GM18907 (cell line): Measurements from ENCODE around the gene NAB2.
"Not testable (repeated sequence)": the region's sequence is repeated elsewhere in the genome, so short reads cannot be mapped to it uniquely, and the experiment has no call there.

ENCODE experiments used
- ATAC-seq: cut with Tn5 transposase; IDR thresholded peaks from one replicate; pipeline ENCODE4 v1.9.1; 2021; ENCODE audit warnings: mild to moderate bottlenecking, moderate library complexity; ENCODE audit not compliant: unreplicated experiment

NAB2 gene

GRCh38 chr12:57066245-57066644 lies 22.7 kb upstream of the NAB2 start:
- no peak for ATAC-seq

DNA sequence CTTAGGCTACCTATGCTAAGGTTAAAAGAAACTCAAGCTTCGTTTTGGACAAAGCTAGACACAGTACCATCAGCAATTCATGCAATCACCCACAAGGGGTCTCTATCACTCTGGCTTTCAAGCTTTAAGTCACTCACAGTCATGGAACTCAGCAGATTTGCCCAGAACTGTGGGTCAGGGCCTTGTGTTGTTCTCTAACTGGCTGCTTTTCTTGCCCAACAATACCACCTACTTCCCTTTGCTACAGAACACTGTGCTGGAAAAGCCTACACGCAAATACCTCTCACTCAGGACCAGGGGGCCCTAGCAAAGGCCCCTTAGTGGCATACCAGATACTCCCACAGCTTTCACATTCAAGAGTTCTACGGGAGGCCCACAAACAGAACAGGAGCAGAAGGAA lies 19.4 kb upstream of the NAB2 start:
- peak; percentile 72 for ATAC-seq

DNA sequence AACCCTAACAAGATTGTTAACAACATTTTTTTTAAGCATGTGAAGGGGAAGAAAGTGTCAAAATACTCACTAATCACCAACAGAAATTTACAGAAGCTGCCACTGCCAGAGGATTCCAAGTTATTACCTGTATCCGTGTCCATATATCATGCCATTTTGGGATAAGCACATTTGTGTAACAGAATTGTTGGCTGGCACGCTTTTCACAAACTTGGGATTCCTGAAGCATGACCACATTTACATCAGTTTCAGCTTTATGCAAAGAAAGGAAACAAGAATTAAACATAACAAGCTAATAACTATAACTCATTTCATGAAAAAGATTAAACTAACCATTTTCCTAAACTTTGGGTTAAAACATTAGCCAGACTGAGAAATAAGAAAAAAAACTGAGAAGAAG lies 16.3 kb upstream of the NAB2 start:
- no peak for ATAC-seq

GRCh38 chr12:57073566-57074450 lies 15.1 kb upstream of the NAB2 start:
- not testable (repeated sequence) for ATAC-seq

DNA sequence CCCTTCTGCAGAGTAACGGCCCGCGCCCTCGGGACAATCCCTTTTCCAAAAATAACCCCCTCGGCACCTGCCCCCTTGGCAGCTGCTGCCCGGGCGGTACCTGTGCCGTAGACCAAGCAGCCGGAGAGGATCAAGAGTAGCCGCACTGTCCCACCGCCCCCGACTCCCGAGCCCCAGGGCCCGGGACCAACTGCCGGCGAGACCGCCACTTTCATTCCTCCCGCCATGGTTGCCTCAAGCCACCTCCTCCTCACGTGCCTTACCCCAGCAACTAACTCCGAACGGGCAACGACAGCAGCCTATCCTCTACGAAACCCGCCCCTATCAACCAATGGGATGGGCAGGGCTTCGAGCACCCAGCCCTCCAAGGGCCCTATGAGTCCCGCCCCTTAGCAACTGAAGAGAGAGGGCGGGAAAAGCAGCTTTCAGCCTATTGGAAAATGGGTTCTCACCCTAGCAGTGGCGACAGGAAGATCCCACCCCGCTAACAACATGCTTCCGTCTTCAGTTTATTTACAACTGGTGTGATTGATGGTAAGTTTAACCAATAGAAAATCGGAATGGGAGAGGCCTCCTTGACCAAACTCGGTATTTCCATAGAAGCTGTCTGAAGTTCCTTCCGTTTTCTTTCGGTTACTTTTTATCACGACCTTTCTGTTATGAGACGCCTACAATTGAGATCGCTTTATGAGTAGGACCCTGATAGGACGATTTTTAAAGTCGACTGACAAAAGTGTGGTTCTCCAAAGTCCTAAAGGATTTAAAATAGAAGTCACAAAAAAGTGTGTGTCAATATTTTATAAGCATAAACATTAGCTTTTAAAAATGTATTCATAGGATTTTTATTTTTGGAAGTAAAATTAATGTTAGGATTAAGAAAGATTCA lies 10.2 kb upstream of the NAB2 start, which contains the start of gene NEMP1:
TSS of gene NEMP1 (minus strand) at position 273 of the 886 bp plus-strand sequence. CDS start at position 227, 46 bp downstream.
- peak; percentile 94 for ATAC-seq

DNA sequence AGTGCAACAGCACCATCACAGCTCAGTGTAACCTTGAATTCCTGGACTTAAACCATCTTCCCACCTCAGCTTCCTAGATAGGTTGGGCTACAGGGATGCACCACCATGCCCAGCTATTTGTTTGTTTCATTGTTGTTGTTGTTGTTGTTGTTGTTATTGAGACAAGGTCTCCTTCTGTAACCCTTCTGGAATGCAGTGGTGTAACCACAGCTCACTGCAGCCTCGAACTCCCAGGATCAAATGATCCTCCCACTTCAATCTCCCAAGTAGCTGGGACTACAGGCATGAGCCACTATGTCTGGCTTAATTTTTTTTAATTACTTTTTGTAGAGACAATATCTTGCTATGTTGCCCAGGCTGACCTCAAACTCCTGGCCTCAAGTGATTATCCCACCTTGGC lies 9.1 kb upstream of the NAB2 start:
- ATAC-seq, result no peak

GRCh38 chr12:57080855-57081254 lies 8.1 kb upstream of the NAB2 start:
- ATAC-seq, result no peak

GRCh38 chr12:57085999-57086492 lies 2.9 kb upstream of the NAB2 start:
- no peak for ATAC-seq

DNA sequence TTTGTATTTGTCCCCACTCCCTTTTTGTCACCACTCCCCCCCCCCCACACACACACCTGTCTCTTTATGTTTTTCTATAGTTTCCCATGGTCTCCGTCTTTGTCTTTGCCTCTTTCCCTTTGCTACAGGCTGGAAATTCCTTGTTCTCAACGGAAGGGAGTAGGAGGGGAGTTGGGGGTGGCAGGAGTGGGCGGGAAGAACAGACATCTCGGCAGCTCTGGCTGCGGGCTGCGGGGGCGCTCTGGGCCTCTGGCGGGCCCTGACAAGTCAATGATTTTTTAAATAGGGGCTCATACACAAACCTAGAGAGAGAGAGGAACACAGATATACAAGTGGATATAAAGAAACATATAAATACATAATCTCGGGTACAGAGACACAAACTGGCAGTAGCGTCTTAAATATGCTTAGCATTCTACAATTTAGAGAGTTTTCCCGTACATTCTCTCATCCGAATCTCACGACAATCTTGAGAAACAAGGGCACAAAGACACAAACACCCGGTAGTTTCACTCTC lies 2.4 kb upstream of the NAB2 start:
- no peak for ATAC-seq

- ATAC-seq, result peak; percentile 32
Observed at GRCh38 chr12:57087010-57087690, 1.8 kb upstream of the NAB2 start.

DNA sequence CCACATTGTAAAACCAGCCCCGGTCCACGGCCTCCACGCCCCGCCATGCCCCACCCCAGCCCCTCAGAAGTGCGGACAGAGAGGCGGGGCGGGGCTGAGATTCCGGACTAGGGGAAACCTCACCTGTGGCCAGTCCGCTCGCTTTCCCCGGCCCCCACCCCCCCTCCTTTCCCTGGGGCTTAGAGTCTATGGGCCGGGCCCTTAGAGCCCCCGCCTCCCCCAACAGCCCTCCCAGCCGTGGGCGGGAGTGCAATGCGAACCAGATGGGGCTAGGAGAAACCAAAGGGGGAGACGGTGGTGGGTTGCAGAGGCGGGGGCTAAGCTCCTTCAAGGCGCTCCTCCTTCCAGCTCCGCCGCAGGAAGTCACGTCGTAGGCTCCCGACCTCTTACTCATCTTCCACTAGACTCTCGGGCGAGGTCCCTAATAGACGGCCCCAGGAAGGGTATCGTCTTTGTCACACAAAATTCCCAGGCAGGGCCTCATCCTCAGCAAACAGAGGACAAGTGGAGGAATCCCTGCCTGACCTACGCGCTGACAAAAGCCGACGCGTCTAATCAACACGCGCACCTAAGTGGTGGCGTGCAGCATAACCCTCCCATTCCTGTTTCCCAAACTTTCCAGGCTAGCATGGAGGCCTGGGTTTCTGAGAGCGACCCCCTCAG lies 1.1 kb upstream of the NAB2 start:
- ATAC-seq, result peak; percentile 38

DNA sequence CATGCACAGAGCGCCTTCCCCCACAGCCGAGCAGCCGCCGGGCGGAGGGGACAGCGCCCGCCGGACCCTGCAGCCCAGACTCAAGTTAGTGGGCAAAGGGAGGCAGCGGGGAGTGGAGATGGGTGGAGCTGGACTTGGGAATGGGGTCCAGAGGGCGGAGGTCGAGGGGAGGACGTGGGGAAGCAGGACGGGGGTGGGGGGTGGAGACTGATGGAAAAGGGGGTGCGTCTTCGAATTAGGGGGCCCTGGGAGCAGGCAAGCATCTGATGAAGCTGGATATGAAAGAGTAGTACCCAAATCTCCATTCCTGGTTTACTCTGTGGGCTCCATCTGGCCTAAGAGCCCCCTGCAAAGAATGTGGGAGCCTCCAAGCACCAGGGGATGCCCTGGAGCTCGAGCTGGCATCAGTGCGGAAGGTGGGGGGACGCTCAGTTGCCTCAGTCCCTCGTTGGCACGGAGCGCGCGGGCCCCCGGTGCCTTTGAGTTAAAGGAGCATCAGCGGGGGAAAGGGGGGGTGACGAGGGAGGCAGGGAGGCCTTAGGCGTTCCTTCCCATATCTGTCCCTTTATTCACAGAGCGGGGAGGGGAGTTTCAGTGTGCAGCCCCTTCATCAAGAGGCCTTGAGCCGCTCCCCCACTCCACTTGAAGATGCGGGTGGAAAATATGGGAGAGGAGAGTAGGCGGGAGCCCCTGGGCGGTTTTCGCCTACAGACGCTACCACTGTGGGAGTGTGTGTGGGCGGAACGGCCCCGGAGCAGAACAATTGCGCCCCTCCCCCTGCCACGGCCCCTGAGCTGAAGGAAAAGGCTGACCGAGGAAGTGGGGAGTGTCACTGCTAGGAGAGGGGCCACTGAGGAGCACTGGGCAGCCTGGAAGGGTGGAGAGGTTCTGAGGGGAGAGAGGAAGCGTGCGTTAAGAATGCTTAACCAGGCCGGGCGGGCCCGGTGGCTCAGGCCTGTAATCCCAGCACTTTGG lies 644 bp downstream of the NAB2 start:
- ATAC-seq, result no peak

GRCh38 chr12:57090490-57090889 lies 1.6 kb downstream of the NAB2 start:
- no peak for ATAC-seq

DNA sequence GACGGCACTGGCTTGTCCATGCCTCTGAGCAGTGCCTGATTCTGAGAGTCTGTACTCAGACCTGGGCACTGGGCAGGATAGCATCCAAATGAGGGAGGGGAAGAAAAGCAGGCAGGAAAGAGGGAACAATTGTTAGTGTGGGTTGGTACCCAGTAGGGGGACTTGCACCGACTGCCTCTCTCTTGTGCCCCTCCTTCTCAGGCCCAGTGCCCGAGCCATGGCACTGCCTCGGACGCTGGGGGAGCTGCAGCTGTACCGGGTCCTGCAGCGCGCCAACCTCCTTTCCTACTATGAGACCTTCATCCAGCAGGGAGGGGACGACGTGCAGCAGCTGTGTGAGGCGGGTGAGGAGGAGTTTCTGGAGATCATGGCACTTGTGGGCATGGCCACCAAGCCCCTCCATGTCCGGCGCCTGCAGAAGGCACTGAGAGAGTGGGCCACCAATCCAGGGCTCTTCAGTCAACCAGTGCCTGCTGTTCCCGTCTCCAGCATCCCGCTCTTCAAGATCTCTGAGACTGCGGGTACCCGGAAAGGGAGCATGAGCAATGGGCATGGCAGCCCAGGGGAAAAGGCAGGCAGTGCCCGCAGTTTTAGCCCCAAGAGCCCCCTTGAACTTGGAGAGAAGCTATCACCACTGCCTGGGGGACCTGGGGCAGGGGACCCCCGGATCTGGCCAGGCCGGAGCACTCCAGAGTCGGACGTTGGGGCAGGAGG lies 2.2 kb downstream of the NAB2 start:
- no peak for ATAC-seq

GRCh38 chr12:57091638-57092528 lies 3.0 kb downstream of the NAB2 start:
- ATAC-seq, result no peak

DNA sequence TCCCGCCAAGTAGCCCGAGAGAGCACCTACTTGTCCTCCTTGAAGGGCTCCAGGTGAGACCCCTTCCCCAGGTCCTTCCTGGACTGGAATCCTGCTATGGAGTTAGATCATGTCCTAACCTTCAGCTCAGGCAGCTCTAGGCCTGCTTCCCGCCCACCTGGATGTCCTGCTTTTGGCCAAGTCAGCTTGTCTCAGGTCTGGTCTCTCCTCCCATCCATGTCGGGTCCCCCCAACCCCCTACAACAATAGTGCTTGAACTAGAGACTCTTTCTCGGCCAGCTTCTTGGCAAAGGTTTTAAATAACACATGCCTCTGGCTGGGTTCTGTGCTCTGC lies 3.6 kb downstream of the NAB2 start:
- ATAC-seq, result no peak

DNA sequence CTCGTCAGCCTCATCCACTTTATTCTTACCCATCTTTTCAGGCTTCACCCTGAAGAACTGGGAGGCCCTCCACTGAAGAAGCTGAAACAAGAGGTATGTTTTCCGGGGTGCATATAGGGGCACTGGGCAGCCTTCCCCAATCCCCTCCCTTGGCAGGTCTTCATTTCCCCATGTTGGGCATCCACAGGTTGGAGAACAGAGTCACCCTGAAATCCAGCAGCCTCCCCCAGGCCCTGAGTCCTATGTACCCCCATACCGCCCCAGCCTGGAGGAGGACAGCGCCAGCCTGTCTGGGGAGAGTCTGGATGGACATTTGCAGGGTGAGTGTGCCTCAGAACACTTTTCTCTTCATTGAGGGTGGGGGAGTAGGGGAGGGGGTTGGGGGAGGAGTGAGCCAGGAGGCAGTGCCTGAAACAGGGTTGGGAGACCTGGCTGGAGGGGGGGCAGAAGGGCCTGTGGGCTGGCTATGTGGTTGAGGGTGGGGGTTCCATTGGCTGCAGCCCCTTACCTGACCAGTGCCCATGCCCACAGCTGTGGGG lies 4.0 kb downstream of the NAB2 start:
- ATAC-seq, result no peak
